ENCODE measurements around the gene TMEM247. TPM values are rescaled to one million over a fixed set of nuclear protein-coding genes. Genes with fewer than 3 reads are reported as not detected.

The TMEM247 gene
- total and polyA plus RNA-seq, 2 donors (not counting 1 experiment from before 2014, with no cell fraction given) = not detected

DNA sequence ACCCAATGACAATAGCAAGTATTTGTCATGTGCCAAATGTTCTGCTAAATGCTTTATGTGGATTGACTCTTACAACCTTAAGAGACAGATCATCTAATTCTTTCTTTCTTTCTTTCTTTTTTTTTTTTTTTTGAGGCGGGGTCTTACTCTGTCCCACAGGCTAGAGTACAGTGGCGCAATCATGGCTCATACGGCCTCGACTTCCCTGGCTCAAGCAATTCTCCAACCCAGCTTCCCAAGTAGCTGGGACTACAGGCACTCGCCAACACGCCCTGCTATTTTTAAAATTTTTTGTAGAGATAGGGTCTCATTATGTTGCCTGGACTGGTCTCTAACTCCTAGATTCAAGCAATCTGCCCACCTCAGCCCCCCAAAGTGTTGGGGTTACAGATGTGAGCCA, 21.4 kb downstream of the TMEM247 start:
- Histone ChIP-seq H2AFZ (ENCODE audit: low read length) (no peak overlapping the region), H3K36me3 (ENCODE audit: control insufficient read depth, insufficient read depth, low read length) (no peaks in the 10 kb centered on the region), H3K27me3 (ENCODE audit: control insufficient read depth, insufficient read depth, low read length) (no peaks in the 10 kb centered on the region), H4K20me1 (ENCODE audit: control insufficient read depth, extremely low read depth, insufficient read depth, low read length) (no peaks in the 10 kb centered on the region), H3K27ac (ENCODE audit: insufficient read depth, low read length) (no peak overlapping the region), H3K79me2 (ENCODE audit: control insufficient read depth, insufficient read depth, low read length) (no peaks in the 10 kb centered on the region), H3K9me3 (ENCODE audit: control insufficient read depth, insufficient read depth, low read depth, low read length) (no peaks in the 10 kb centered on the region), H3K4me3 (replicated peaks in 1 of 4; ENCODE audit: control extremely low read depth in 1 of 4, insufficient read depth in 1 of 4, low read depth in 3 of 4, low read length in 4 of 4) (no peak overlapping the region), H3K9ac (ENCODE audit: insufficient read depth, low read length) (no peak overlapping the region), H3K4me2 (ENCODE audit: extremely low read depth, insufficient read depth, low read length) (no peak overlapping the region), H3K4me1 (ENCODE audit: control insufficient read depth, extremely low read depth, insufficient read depth, low read length) (peaks cover 3% of the 10 kb centered on the region)
- TF ChIP-seq, protein P1, sequence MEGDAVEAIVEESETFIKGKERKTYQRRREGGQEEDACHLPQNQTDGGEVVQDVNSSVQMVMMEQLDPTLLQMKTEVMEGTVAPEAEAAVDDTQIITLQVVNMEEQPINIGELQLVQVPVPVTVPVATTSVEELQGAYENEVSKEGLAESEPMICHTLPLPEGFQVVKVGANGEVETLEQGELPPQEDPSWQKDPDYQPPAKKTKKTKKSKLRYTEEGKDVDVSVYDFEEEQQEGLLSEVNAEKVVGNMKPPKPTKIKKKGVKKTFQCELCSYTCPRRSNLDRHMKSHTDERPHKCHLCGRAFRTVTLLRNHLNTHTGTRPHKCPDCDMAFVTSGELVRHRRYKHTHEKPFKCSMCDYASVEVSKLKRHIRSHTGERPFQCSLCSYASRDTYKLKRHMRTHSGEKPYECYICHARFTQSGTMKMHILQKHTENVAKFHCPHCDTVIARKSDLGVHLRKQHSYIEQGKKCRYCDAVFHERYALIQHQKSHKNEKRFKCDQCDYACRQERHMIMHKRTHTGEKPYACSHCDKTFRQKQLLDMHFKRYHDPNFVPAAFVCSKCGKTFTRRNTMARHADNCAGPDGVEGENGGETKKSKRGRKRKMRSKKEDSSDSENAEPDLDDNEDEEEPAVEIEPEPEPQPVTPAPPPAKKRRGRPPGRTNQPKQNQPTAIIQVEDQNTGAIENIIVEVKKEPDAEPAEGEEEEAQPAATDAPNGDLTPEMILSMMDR (conservative IDR thresholded peaks at IDR 0.05 in 1 of 2, IDR thresholded peaks at IDR 0.05 in 1 of 2; ENCODE audit: low read depth in 1 of 2, low read length in 2 of 2) = no peak
- no peak for TF ChIP-seq EZH2 (IDR thresholded peaks at IDR 0.05; ENCODE audit: low read length, missing control alignments)
- DNase-seq (ENCODE audit: low read depth in 2 of 2) = no peak

- no peak overlapping the region for H3K27ac ChIP-seq (ENCODE audit: insufficient read depth, low read length)
- no peak for DNase-seq (ENCODE audit: low read depth in 2 of 2)
- TF ChIP-seq EZH2 (IDR thresholded peaks at IDR 0.05; ENCODE audit: low read length, missing control alignments) = no peak
- TF ChIP-seq, protein P1 (conservative IDR thresholded peaks at IDR 0.05 in 1 of 2, IDR thresholded peaks at IDR 0.05 in 1 of 2; ENCODE audit: low read depth in 1 of 2, low read length in 2 of 2) = no peak
- no peaks in the 10 kb centered on the region for H4K20me1 ChIP-seq (ENCODE audit: control insufficient read depth, extremely low read depth, insufficient read depth, low read length)
- H2AFZ ChIP-seq (ENCODE audit: low read length) = no peak overlapping the region
- H3K4me1 ChIP-seq (ENCODE audit: control insufficient read depth, extremely low read depth, insufficient read depth, low read length) = peaks cover 3% of the 10 kb centered on the region
- H3K27me3 ChIP-seq (ENCODE audit: control insufficient read depth, insufficient read depth, low read length) = no peaks in the 10 kb centered on the region
- no peaks in the 10 kb centered on the region for H3K36me3 ChIP-seq (ENCODE audit: control insufficient read depth, insufficient read depth, low read length)
- H3K9me3 ChIP-seq (ENCODE audit: control insufficient read depth, insufficient read depth, low read depth, low read length) = no peaks in the 10 kb centered on the region
- no peak overlapping the region for H3K4me3 ChIP-seq (replicated peaks in 1 of 4; ENCODE audit: control extremely low read depth in 1 of 4, insufficient read depth in 1 of 4, low read depth in 3 of 4, low read length in 4 of 4)
- no peak overlapping the region for H3K9ac ChIP-seq (ENCODE audit: insufficient read depth, low read length)
- H3K4me2 ChIP-seq (ENCODE audit: extremely low read depth, insufficient read depth, low read length) = no peak overlapping the region
- no peaks in the 10 kb centered on the region for H3K79me2 ChIP-seq (ENCODE audit: control insufficient read depth, insufficient read depth, low read length)
These were observed 23.0 kb downstream of the TMEM247 start for GRCh38 chr2:46502291-46502885.

DNA sequence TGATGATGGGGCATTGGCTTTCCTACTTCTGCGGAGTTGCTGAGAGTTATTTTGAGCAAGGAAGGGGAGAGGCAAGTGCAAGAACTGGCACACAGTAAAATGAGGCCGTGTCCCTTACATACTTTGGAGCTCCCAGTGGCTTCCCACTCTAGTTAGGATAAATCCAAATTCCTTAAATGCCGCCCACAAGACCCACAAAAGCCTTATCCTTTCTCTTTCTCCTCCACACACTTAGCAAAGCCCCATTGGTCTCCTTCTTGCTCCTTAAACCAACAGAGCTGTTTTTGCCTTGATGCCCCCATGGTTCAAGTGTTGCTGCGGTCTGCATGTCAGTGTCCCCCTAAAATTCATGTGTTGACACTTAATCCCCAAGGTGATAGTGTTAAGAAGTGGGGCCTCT, 24.3 kb downstream of the TMEM247 start:
- TF ChIP-seq EZH2 (IDR thresholded peaks at IDR 0.05; ENCODE audit: low read length, missing control alignments) = no peak
- TF ChIP-seq, protein P1 (conservative IDR thresholded peaks at IDR 0.05 in 1 of 2, IDR thresholded peaks at IDR 0.05 in 1 of 2; ENCODE audit: low read depth in 1 of 2, low read length in 2 of 2) = no peak
- H3K27me3 ChIP-seq (ENCODE audit: control insufficient read depth, insufficient read depth, low read length) = no peaks in the 10 kb centered on the region
- H3K4me2 ChIP-seq (ENCODE audit: extremely low read depth, insufficient read depth, low read length) = no peak overlapping the region
- H3K79me2 ChIP-seq (ENCODE audit: control insufficient read depth, insufficient read depth, low read length) = no peaks in the 10 kb centered on the region
- H3K27ac ChIP-seq (ENCODE audit: insufficient read depth, low read length) = no peak overlapping the region
- H3K4me1 ChIP-seq (ENCODE audit: control insufficient read depth, extremely low read depth, insufficient read depth, low read length) = peaks cover 3% of the 10 kb centered on the region
- no peaks in the 10 kb centered on the region for H3K36me3 ChIP-seq (ENCODE audit: control insufficient read depth, insufficient read depth, low read length)
- no peaks in the 10 kb centered on the region for H4K20me1 ChIP-seq (ENCODE audit: control insufficient read depth, extremely low read depth, insufficient read depth, low read length)
- no peak overlapping the region for H3K9ac ChIP-seq (ENCODE audit: insufficient read depth, low read length)
- no peak overlapping the region for H2AFZ ChIP-seq (ENCODE audit: low read length)
- no peak for DNase-seq (ENCODE audit: low read depth in 2 of 2)
- H3K9me3 ChIP-seq (ENCODE audit: control insufficient read depth, insufficient read depth, low read depth, low read length) = no peaks in the 10 kb centered on the region
- no peak overlapping the region for H3K4me3 ChIP-seq (replicated peaks in 1 of 4; ENCODE audit: control extremely low read depth in 1 of 4, insufficient read depth in 1 of 4, low read depth in 3 of 4, low read length in 4 of 4)
